SKM-1 treated with dmso at 0.1 percent for 144 hours (cell line): Measurements from ENCODE around the gene TSSK1B.
"Not testable (repeated sequence)": the region's sequence is repeated elsewhere in the genome, so short reads cannot be mapped to it uniquely, and the experiment has no call there.

ENCODE experiments used
- DNase-seq: peaks from one replicate; lab custom pipeline; 2025; ENCODE audit not compliant: unreplicated experiment; lab: John Stamatoyannopoulos, UW

The TSSK1B gene

DNA sequence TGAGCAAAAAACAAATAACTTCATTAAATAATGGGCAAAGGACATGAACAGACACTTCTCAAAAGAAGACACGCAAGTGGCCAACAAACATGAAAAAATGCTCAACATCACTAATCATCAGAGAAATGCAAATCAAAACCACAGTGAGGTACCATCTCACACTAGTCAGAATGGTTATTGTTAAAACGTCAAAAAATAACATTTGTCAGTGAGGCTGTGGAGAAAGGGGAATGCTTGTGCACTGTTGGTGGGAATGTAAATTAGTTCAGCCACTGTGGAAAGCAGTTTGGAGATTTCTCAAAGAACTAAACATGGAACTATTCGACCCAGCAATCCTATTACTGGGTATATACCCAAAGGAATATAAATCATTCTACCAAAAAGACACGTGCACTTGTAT lies 36.8 kb downstream of the TSSK1B start:
- DNase-seq: not testable (repeated sequence)

DNA sequence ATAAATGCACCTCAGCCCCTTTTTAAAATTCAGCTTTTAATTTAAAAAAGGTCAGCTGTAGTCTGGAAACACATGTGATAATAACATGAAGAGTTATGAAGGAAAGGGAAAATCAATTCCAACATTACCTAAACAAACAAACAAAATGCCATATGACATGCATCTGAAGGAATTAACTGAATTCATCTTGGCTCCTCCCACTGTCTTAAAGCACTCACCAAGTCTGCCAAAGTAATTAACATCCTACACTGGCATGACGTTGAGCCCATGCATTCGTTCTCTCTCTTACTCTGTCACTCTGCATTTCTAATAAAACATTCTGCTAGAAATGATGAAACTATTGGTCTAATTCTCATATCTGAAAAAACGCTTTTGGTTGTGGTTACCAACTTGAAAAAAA lies 37.7 kb downstream of the TSSK1B start:
- no peak for DNase-seq

DNA sequence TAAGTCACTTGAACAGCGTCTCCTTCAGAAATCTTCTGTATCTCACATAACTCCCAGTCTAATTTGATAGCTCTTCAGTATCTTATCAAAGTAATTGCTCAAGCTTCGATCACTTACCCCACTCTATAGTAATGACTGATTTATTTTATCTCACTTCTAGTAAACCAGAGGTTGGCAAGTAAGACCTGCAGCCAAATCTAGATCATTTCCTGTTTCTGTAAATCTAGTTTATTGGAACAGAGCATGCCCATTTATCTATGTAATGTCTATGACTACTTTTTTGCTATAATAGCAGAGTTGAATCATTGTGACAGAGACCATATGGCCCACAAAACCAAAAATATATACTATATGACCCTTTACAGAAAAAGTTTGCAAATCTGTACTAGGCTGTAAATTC lies 40.1 kb downstream of the TSSK1B start:
- DNase-seq: no peak

DNA sequence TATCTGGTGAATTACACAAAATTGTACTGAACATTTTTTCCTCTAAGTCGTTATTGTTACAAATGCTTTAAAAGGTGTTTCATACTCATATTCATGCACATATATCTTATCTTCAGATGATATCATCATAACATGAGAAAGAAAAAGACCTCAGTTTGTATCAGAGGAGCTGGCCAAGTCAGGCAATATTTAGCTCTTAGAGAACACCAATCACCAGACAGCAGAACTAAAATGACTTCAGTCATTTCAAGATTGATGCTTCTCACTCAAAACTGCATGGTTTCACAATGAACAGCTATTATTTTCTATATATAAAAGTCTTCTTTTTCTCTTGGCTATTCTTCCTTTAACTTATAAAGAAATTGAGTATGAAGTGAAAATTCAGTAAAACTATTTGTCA lies 44.6 kb downstream of the TSSK1B start:
- DNase-seq: no peak

DNA sequence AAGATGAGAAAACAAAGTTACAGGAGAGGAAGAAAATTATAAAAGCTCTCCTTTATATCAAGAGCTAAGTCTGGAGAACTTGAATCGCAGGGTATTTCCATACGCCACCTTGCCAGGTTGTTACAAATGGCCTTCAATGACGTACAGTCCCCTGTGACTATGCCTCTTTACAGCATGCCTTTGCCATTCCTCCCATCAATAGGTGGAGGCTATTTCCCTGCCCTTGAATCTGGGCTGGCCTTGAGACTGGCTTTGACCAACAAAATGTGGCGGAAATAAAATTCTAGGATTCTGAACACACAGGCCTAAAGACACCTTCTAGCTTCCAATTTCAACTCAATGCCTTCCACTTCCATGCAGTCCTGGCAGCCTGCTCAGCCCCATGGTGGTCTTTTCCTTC lies 45.7 kb downstream of the TSSK1B start:
- DNase-seq: no peak

DNA sequence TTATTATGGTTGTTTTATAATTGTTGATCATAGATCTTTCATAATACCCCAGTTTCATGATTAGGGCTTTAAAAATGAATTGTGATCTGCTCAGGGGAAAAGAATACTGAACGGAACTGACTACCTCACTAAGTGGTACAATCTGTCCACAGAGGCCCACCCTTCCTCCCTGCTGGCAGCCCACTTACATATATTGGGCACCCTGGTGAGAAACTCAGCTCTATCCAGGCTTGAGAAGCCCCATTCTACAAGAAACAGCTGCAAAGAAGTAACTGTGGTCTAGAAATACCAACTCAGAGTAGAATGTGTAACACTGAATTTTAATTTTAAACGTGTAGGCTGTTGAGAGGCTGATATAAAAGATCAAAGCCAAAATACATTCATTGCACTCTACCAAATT lies 46.9 kb downstream of the TSSK1B start:
- DNase-seq: no peak

DNA sequence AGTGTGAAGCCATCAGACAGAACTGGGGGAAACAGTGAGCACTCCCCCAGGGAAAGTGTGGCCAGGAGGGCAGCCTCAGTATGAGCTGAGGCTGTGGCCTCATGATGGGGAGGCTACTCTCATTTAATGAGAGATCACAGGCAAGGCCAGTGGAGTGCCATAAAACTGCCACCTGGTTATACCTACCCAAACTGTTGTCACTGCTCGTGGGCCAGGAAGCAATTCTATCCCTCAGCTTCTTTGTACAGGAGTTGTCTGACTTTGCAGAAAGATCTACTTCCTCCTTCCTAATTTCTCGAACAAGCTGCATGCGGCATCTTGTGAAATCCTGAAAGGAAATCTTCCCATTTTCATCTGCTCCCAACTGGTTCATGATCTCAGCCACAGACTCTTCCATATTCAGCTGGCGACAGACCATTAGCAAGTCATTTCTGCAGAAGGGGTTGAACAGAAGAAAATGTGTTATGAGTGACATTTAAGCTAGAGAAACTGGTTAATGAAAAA lies 50.0 kb downstream of the TSSK1B start:
- DNase-seq: peak; percentile 51

DNA sequence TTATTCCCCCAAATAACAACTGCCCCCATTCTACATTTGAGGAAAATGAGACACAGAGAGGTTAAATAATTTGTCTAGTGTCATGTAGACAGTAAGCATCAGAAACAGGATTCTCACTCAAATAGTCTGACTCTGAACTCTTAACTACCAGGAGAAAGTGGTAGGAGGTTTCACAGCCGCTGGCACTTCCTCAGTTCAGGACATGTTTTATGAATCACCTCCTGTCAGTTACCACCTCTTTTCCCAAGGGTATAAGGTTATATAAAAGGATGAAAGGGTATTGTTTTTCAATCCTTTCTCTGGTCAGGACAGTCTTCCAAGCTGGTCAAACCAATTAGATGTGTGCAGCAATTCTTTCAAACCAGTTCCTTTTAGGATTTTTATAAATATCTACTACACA lies 52.1 kb downstream of the TSSK1B start:
- DNase-seq: no peak
